Esophagus muscularis mucosa (tissue), 3 donors: ENCODE data around the gene RNF20.

ENCODE experiments used
- CTCF ChIP-seq, 3 experiments: fragments of 200-600 bp in 2 of 3; fragments of 450-650 bp in 1 of 3; sonication (generic) in 2 of 3; IDR thresholded peaks; one replicate each; pipeline ENCODE4 v1.5.1; 2017 to 2019; ENCODE audit warnings: antibody characterized with exemption in 3 of 3, mild to moderate bottlenecking in 2 of 3, moderate library complexity in 1 of 3
- POLR2A ChIP-seq: fragments of 450-650 bp; IDR thresholded peaks from one replicate; pipeline ENCODE4 v1.6.1; 2017; ENCODE audit warnings: antibody characterized with exemption, moderate library complexity, mild to moderate bottlenecking, low read depth
- POLR2AphosphoS5 ChIP-seq, 2 donors: sonication (generic); formaldehyde crosslinking; IDR thresholded peaks; one replicate each; pipeline ENCODE4 v1.6.1; 2017; ENCODE audit warnings: antibody characterized with exemption in 2 of 2

GRCh38 chr9:101587332-101588043 is 53.8 kb downstream of the RNF20 start:
- no peak for TF ChIP-seq CTCF (IDR thresholded peaks at IDR 0.05)
- no peak for TF ChIP-seq POLR2AphosphoS5 (IDR thresholded peaks at IDR 0.05)
- no peak for TF ChIP-seq POLR2A
